ENCODE data around the gene ARHGAP26.

DNA sequence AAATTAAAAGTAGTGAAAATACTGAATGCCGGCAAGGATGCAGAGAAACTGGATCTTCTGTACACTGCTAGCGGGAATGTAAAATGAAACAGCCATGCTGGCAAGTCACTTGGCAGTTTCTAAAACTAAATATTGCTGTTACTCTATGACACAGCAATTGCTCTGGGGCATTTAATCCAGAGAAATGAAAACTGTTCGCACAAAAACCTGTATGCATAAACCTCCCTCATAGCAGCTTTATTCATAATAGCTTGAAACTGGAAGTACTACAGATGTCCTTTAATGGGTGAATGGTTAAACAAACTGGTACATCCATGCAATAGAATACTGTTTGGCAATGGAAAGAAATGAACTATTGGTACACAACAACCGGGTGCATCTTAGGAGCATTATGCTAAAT is 167.2 kb downstream of the ARHGAP26 start:
- TF ChIP-seq, protein P1, sequence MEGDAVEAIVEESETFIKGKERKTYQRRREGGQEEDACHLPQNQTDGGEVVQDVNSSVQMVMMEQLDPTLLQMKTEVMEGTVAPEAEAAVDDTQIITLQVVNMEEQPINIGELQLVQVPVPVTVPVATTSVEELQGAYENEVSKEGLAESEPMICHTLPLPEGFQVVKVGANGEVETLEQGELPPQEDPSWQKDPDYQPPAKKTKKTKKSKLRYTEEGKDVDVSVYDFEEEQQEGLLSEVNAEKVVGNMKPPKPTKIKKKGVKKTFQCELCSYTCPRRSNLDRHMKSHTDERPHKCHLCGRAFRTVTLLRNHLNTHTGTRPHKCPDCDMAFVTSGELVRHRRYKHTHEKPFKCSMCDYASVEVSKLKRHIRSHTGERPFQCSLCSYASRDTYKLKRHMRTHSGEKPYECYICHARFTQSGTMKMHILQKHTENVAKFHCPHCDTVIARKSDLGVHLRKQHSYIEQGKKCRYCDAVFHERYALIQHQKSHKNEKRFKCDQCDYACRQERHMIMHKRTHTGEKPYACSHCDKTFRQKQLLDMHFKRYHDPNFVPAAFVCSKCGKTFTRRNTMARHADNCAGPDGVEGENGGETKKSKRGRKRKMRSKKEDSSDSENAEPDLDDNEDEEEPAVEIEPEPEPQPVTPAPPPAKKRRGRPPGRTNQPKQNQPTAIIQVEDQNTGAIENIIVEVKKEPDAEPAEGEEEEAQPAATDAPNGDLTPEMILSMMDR (IDR thresholded peaks at IDR 0.05; ENCODE audit: low read depth, low read length, missing input control) = no peak
- TF ChIP-seq GABPA (IDR thresholded peaks at IDR 0.05 in 1 of 2, conservative IDR thresholded peaks at IDR 0.05 in 1 of 2) = no peak
- no peak for TF ChIP-seq REST (IDR thresholded peaks at IDR 0.05)
- TF ChIP-seq EGR1 (IDR thresholded peaks at IDR 0.05; ENCODE audit: low read depth in 2 of 2) = no peak
- TF ChIP-seq JUND (IDR thresholded peaks at IDR 0.05) = no peak

Data from liver (tissue), 3 donors.